AG09319 (cell line): ENCODE measurements around the gene SHISAL1.

Source experiments
- DNase-seq: peaks from one replicate; pipeline ENCODE4 v3.0.0-alpha.2; 2010; ENCODE audit warnings: low read depth; ENCODE audit errors: extremely low read depth
- CTCF ChIP-seq: IDR thresholded peaks from 2 replicates; pipeline ENCODE4 v1.5.1; 2011; ENCODE audit warnings: low read depth, mild to moderate bottlenecking, inconsistent platforms, low read length, moderate library complexity

Gene SHISAL1

GRCh38 chr22:44330744-44331660 lies 18.3 kb upstream of the SHISAL1 start:
- no peak for DNase-seq
- TF ChIP-seq CTCF = no peak

DNA sequence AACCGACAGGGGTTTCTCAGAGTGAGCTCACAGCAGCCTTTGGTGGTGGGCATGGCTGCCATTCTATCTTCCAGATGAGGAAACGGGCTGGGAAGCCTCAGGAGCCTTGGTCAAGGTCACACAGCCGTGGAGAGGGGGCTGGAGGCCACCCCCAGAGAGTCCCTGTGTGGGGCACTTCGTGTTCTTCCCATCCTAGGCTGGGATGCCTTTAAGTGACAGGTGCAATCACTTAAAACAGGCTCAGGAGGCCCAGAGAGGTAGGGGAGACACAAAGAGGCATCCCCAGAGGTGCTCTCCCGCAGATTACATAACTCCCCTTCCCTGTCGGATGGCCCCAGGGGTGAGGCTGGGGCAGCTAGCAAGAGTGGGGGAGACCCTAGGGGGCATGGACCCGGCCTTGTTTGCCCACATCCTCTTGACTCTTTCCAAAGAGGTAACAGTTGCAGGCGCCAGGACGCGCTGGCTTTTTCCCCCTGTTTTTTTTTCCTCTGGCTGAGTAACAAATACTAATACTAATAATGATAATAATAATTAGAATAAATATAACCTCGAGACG lies 17.5 kb upstream of the SHISAL1 start:
- TF ChIP-seq CTCF = no peak
- DNase-seq = no peak

DNA sequence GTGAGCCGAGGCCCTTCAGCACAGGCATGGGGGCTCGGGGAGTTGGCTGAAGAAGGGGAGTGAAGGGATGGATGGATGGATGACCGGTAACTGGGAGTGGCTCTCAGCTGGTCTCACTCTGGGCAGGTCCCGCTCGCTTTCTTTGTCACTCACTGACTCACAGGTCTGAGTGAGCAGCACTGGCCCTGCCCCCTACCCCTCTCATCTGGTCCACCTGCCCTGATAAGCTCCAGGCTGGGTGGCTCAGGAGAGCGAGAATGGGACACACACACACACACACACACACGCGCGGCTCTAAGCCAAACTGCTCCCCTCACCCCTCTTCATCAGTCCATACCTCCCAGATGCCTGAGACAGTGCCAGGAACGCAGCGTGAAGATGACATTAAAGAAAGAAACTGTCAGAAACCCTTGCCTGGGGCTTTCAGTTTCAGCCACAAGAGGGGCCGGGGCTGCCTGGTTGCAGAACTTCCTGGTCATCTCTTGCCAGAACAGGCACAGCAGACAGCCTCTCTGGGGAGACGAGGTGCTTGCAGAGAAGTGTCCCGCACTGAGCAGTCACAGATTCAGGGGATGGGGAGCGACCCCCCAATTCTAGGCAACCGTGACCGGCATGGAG lies 16.5 kb upstream of the SHISAL1 start:
- DNase-seq = no peak

DNA sequence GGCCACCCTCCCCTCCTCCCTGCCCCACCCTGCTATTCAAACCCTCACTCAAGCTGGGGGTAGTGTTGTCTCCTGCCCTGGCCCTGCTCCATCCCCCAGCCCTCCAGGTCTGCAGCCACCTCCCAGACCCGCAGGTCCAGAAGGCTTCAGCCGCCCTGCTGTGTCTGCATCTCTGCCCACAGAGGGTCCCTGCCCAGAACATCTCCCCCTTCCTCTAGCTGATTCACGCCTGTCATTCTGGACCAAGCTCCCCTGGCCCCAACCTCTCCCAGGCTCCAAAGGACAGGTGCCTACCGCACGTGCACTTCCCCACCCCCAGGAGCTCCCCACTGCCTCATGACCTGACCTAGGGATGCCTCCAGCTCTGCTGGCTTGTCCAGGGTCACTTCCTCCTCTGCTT lies 16.0 kb upstream of the SHISAL1 start:
- TF ChIP-seq CTCF = no peak
- DNase-seq = no peak

More for the DNA sequence above, 16.5 kb upstream of the SHISAL1 start:
- no peak; the same call in 1 of the 2 replicates for TF ChIP-seq CTCF

- no peak for DNase-seq
Measured at GRCh38 chr22:44328326-44328725, 15.6 kb upstream of the SHISAL1 start.

GRCh38 chr22:44326491-44326885 lies 13.7 kb upstream of the SHISAL1 start:
- no peak for TF ChIP-seq CTCF
- no peak for DNase-seq

More at GRCh38 chr22:44328326-44328725, 15.6 kb upstream of the SHISAL1 start:
- TF ChIP-seq CTCF = no peak
